Activated T-cell treated with anti-CD3 and anti-CD28 coated beads, Interleukin-2, amount 50 U/mL, for 24 hours (primary cell): Measurements from ENCODE around the gene TMC6.
"Not testable (repeated sequence)": the region's sequence is repeated elsewhere in the genome, so short reads cannot be mapped to it uniquely, and the experiment has no call there.

Source experiments
- DNase-seq: peaks from one replicate; pipeline ENCODE4 v3.0.0-alpha.2; 2020
- H3K27ac Mint-ChIP-seq: 2 replicates; pipeline ENCODE4 v1.8.0; 2020; ENCODE audit warnings: mild to moderate bottlenecking, mixed read lengths
- H3K27me3 Mint-ChIP-seq: 2 replicates; pipeline ENCODE4 v1.8.0; 2020; ENCODE audit warnings: mixed read lengths
- H3K36me3 Mint-ChIP-seq: 2 replicates; pipeline ENCODE4 v1.8.0; 2020; ENCODE audit warnings: low read depth, mixed read lengths
- H3K4me1 Mint-ChIP-seq: 2 replicates; pipeline ENCODE4 v1.8.0; 2020; ENCODE audit warnings: low read depth, mixed read lengths
- H3K4me3 Mint-ChIP-seq: 2 replicates; pipeline ENCODE4 v1.8.0; 2020; ENCODE audit warnings: mild to moderate bottlenecking, moderate library complexity, mixed read lengths
- H3K9me3 Mint-ChIP-seq: 2 replicates; pipeline ENCODE4 v1.8.0; 2020; ENCODE audit warnings: mixed read lengths

The TMC6 gene

GRCh38 chr17:78116411-78116810 lies 12.1 kb downstream of the TMC6 start:
- Mint-ChIP-seq H3K9me3 (no peaks in the 10 kb centered on the region), H3K4me3 (no peak overlapping the region), H3K27me3 (no peaks in the 10 kb centered on the region), H3K36me3 (peaks cover 62% of the 10 kb centered on the region), H3K4me1 (peaks cover 57% of the 10 kb centered on the region), H3K27ac (no peak overlapping the region)
- DNase-seq = no peak

DNA sequence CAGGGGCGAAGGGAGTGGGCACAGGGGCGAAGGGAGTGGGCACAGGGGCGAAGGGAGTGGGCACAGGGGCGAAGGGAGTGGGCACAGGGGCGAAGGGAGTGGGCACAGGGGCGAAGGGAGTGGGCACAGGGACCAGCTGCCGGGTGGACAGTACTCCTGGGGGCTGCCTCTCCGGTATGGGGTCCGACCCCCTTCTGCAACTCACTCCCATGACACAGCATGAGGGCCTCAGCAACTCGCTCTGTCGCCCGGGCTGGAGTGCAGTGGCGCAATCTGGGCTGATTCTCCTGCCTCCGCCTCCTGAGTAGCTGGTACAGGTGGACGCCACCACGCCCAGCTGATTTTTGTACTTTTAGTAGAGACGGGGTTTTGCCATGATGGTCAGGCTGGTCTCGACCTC lies 12.8 kb downstream of the TMC6 start:
- not testable (repeated sequence) for H3K4me3 Mint-ChIP-seq, DNase-seq, H3K9me3 Mint-ChIP-seq, H3K27me3 Mint-ChIP-seq, H3K27ac Mint-ChIP-seq
- Mint-ChIP-seq H3K4me1 (peaks cover 51% of the 10 kb centered on the region), H3K36me3 (peaks cover 62% of the 10 kb centered on the region)

DNA sequence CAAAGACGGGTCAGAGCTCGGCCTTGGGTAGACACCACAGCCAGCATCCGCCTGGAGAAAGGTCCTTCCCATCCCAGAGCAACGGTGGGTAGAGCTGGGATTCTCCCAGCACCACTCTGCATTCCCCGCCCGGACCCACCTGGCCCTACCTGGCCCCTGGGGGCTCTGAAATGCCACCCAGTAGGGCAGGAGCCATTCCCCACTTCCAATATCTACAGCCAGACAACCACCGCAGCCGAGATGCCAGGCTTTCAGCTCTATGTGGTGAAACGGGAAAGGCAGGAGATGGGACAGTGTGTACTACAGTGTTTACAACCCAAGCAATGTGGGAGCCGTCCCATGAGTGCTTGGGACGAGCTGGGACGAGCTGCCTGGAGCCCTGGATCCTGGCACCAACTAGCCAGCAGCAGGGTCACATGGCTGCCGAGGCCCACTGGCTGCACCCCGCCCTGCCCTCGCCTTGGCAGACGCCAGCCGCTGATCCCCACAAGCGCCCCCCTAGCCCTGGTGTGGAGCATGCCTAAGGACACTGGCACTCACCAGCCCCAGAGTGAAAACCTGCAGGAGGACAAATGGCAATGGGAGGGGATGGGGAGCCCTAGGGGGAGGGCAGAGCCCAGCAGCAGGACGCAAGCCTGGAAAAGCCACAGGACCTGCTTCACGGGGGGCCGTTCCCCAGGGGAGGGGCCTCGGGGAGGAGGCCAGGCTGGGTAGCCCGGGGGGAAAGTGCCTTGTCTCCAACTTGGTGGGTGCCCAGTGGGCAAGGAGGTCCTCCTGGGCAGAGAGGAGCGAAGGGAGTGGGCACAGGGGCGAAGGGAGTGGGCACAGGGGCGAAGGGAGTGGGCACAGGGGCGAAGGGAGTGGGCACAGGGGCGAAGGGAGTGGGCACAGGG lies 13.5 kb downstream of the TMC6 start:
- Mint-ChIP-seq H3K27ac (peak overlapping the region; percentile 57), H3K9me3 (no peaks in the 10 kb centered on the region), H3K4me3 (no peak overlapping the region), H3K4me1 (peaks cover 47% of the 10 kb centered on the region), H3K36me3 (peaks cover 62% of the 10 kb centered on the region), H3K27me3 (no peaks in the 10 kb centered on the region)
- no peak for DNase-seq

GRCh38 chr17:78113804-78114785 lies 14.5 kb downstream of the TMC6 start:
- H3K27ac Mint-ChIP-seq = peak overlapping the region; percentile 83
- H3K4me3 Mint-ChIP-seq = no peak overlapping the region
- no peaks in the 10 kb centered on the region for H3K9me3 Mint-ChIP-seq
- peaks cover 67% of the 10 kb centered on the region for H3K36me3 Mint-ChIP-seq
- H3K4me1 Mint-ChIP-seq = peaks cover 43% of the 10 kb centered on the region
- DNase-seq = no peak
- H3K27me3 Mint-ChIP-seq = no peaks in the 10 kb centered on the region

DNA sequence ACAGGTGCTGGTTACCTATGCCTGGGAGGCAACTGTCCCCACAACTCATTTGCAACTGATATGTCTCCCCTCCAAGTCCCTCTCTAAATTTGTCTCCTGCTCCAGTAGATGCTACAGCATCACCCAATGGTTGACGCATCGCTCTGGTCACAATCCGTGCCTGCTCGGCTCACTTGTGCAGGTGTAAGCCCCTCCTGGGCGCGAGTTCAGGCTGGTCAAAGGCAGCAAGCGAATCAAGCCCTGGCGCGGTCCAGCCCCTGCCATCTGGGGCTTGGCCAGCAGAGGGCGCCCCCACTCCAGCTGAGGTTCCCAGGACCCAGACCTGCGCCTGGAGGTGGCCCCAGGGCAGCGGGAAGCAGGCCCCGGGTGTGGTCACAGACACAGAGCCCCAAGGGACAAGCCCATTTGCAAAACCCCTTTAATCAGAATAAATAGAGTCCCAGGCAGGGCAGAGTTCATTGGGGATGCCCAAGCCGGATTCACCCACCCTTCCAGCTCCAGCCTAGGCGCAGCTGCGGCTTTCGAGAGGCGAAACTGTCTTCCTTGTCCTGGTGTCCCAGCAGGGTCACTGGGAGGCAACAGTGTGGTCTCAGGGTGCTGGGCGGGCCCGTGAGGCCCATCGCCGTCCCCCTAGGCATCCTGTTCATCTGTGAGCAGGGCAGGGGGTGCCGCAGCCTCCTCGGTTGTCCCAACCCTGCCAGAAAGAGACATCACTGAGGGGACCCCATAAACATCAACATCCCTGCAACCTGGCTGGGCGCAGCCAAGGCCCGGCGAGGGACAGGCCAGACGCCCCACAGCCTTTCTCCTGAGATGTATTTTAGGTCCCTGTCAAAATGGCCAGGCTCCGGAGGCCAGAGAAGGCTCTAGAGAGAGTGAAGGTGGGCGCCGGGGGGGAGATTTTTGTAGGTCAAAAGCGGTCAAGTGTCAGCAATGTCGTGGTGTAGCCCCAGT lies 15.8 kb downstream of the TMC6 start:
- DNase-seq = peak; percentile 91
- H3K9me3 Mint-ChIP-seq = no peaks in the 10 kb centered on the region
- H3K36me3 Mint-ChIP-seq = peaks cover 73% of the 10 kb centered on the region
- no peak overlapping the region for H3K4me3 Mint-ChIP-seq
- no peaks in the 10 kb centered on the region for H3K27me3 Mint-ChIP-seq
- peak overlapping the region; percentile 86 for H3K27ac Mint-ChIP-seq
- H3K4me1 Mint-ChIP-seq = peaks cover 49% of the 10 kb centered on the region

- Mint-ChIP-seq H3K4me1 (peaks cover 51% of the 10 kb centered on the region), H3K27ac (peak overlapping the region; percentile 86), H3K9me3 (no peaks in the 10 kb centered on the region), H3K27me3 (no peaks in the 10 kb centered on the region), H3K4me3 (no peak overlapping the region), H3K36me3 (peaks cover 78% of the 10 kb centered on the region)
- DNase-seq = no peak
Observed at GRCh38 chr17:78111727-78112517, 16.6 kb downstream of the TMC6 start.

DNA sequence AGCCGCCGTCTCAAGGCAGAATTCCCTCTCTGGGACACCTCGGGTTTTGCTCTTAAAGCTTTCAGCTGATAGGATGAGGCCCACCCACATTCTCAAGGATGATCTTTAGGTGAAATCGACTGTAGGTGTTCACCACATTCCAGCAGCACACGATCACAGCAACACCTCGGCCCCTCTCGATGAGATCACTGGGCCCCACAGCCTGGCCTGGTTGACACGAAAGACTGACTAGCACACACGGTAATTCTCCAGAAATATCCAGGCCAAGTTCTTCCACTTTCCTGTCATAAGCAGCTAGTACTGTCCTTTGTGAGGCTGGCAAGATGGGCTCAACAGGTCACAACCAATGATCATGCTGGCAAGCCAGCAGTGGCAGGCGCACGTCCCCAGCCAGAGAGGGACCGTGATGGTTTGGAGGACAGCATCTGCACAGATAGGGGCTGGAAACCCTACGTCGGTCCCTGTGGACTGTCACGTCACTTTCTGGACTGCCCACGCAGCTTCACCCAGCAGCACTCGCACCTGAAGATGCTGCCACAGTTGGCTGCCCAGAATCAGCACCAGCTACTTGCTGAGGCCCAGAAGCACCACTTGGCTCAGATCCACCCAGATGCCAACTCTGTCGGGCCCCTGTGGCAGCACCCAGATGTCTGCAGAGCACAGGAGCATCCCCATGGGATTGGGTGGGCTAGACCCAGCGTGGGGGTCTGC lies 17.4 kb downstream of the TMC6 start:
- Mint-ChIP-seq H3K4me3 (no peak overlapping the region), H3K36me3 (peaks cover 75% of the 10 kb centered on the region), H3K27ac (peak overlapping the region; percentile 65), H3K9me3 (no peaks in the 10 kb centered on the region), H3K27me3 (no peaks in the 10 kb centered on the region), H3K4me1 (peaks cover 50% of the 10 kb centered on the region)
- DNase-seq = no peak

GRCh38 chr17:78110363-78111015 lies 18.1 kb downstream of the TMC6 start:
- Mint-ChIP-seq H3K36me3 (peaks cover 78% of the 10 kb centered on the region), H3K9me3 (no peaks in the 10 kb centered on the region), H3K4me1 (peaks cover 50% of the 10 kb centered on the region), H3K4me3 (no peak overlapping the region), H3K27ac (peak overlapping the region; percentile 65), H3K27me3 (no peaks in the 10 kb centered on the region)
- no peak for DNase-seq

GRCh38 chr17:78109489-78109761 lies 19.1 kb downstream of the TMC6 start:
- Mint-ChIP-seq H3K4me3 (no peak overlapping the region), H3K4me1 (peaks cover 43% of the 10 kb centered on the region), H3K27me3 (no peaks in the 10 kb centered on the region), H3K36me3 (peaks cover 77% of the 10 kb centered on the region), H3K9me3 (no peaks in the 10 kb centered on the region), H3K27ac (no peak overlapping the region)
- no peak for DNase-seq

DNA sequence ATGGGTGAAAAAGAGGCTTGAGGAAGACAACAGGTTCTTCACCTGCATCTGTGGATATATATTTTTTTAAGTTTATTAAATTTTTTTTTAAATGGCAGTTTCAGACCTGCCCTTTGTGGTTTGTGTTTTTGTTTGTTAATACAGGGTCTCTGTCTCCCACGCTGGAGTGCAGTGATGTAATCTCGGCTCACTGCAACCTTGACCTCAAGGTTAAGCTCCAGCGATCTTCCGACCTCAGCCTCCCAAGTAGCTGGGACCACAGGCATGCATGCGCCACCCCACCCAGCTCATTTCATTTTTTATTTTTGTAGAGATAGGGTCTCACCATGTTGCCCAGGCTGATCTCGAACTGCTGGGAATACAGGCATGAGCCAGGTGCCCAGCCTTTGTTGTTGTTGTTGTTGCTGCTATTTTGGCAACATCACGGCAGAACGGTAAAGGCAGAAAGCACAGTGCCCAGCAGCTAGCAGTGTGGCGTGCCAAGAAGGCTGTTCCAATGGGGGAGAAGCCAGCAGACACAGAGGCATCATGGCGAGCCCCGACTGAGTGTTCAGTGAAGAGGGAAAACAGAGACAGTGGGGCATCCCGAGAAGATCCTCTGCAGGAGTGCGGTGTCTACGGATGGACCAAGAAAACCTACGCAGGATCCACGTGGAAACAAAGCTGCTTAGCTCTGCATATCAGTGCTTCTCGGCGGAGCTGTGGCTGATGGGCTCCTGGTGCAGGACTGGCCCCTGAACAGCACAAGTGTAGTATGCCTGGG lies 19.6 kb downstream of the TMC6 start:
- Mint-ChIP-seq H3K4me1 (peaks cover 37% of the 10 kb centered on the region), H3K9me3 (no peaks in the 10 kb centered on the region), H3K27ac (peak overlapping the region; percentile 73), H3K4me3 (no peak overlapping the region), H3K36me3 (peaks cover 76% of the 10 kb centered on the region), H3K27me3 (no peaks in the 10 kb centered on the region)
- DNase-seq = no peak

DNA sequence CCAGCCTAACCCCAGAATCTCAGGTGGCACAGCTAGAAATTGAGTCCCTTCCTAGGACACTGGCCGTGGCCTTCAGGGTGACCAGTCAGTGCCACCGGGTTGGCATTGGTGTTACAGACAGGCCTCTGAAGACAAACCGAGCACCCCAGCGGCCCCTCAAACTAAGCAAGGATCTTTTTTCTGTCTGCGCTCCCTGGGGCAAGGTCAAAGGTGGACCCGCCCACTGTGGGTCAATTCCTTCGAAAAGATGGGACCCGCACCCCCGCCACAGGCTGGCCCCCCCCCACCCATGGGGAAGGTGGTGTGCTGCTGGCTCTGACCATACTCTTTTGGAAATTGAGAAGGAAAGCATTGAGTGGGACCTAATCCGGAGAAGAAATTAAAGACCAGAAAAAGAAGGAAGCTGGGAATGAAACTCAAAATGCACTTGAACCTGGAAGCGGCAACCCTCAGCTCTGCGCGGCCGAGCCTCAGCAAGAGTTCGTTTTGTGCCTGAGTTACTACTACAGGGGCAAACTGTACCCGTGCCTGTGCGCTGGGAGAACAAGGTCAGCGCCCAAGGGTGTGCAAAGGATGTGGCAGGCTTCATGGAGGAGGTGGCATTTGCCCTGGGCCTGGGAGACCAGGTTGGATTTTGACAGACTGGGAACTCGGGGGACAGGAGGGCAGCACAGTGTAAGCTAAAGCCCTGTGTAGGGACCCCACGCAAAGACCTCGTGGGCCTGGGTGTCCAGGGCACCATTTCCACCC lies 20.4 kb downstream of the TMC6 start:
- no peaks in the 10 kb centered on the region for H3K27me3 Mint-ChIP-seq
- DNase-seq = no peak
- no peak overlapping the region for H3K4me3 Mint-ChIP-seq
- H3K36me3 Mint-ChIP-seq = peaks cover 76% of the 10 kb centered on the region
- no peaks in the 10 kb centered on the region for H3K9me3 Mint-ChIP-seq
- peaks cover 30% of the 10 kb centered on the region for H3K4me1 Mint-ChIP-seq
- H3K27ac Mint-ChIP-seq = peak overlapping the region; percentile 73
